22Rv1 (cell line): ENCODE results near the gene VRK1.

Source experiments
- ZFX ChIP-seq: fragments of 450-650 bp; IDR thresholded peaks from 2 replicates; pipeline ENCODE4 v1.6.1; 2017; ENCODE audit warnings: antibody characterized with exemption, borderline replicate concordance
- TF ChIP-seq, protein P1 (sequence below): fragments of 450-650 bp; IDR thresholded peaks from 2 replicates; pipeline ENCODE4 v1.5.1; 2017; ENCODE audit warnings: mild to moderate bottlenecking

DNA sequence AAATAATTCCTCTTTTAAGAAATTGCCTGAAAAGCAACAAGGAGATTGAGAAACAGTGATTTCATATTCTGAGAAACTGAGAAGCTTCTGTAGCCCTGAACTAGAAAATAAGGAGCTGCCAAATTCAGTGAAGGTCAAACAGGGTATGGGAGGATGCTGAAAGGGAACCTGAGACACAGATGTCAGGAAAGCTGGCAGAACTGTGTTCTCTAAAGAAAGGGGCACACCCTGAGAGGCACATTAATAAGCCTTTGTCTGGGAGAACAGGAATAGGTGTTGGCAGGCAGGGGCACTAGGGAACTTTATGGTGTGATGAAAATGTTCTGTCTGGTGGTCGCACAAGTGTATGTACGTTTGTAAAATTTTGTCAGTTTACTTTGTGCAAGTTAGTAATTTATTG is 29.6 kb downstream of the VRK1 start:
- TF ChIP-seq, protein P1, sequence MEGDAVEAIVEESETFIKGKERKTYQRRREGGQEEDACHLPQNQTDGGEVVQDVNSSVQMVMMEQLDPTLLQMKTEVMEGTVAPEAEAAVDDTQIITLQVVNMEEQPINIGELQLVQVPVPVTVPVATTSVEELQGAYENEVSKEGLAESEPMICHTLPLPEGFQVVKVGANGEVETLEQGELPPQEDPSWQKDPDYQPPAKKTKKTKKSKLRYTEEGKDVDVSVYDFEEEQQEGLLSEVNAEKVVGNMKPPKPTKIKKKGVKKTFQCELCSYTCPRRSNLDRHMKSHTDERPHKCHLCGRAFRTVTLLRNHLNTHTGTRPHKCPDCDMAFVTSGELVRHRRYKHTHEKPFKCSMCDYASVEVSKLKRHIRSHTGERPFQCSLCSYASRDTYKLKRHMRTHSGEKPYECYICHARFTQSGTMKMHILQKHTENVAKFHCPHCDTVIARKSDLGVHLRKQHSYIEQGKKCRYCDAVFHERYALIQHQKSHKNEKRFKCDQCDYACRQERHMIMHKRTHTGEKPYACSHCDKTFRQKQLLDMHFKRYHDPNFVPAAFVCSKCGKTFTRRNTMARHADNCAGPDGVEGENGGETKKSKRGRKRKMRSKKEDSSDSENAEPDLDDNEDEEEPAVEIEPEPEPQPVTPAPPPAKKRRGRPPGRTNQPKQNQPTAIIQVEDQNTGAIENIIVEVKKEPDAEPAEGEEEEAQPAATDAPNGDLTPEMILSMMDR, result no peak
- TF ChIP-seq ZFX, result no peak
